ENCODE data around the gene TGM6. TPM values are rescaled to one million over a fixed set of nuclear protein-coding genes. Genes with fewer than 3 reads are reported as not detected.

The TGM6 gene
- total RNA-seq, 1 donor from 2014 or later = not detected

GRCh38 chr20:2379511-2380229, 1.0 kb upstream of the TGM6 start:
- no peak for DNase-seq (ENCODE audit: low spot score)
- Mint-ChIP-seq H3K4me1 (ENCODE audit: unreplicated experiment) (no peaks in the 10 kb centered on the region), H3K27me3 (ENCODE audit: unreplicated experiment) (peaks cover 5% of the 10 kb centered on the region), H3K27ac (ENCODE audit: unreplicated experiment) (no peak overlapping the region), H3K9me3 (ENCODE audit: unreplicated experiment) (no peaks in the 10 kb centered on the region), H3K36me3 (ENCODE audit: low read depth, unreplicated experiment) (no peaks in the 10 kb centered on the region), H3K4me3 (ENCODE audit: unreplicated experiment) (no peak overlapping the region)
- no peak for TF ChIP-seq CTCF (IDR thresholded peaks at IDR 0.05; ENCODE audit: unreplicated experiment)

- TF ChIP-seq CTCF (IDR thresholded peaks at IDR 0.05; ENCODE audit: unreplicated experiment) = no peak
- Mint-ChIP-seq H3K27me3 (ENCODE audit: unreplicated experiment) (peaks cover 7% of the 10 kb centered on the region), H3K4me1 (ENCODE audit: unreplicated experiment) (no peaks in the 10 kb centered on the region), H3K27ac (ENCODE audit: unreplicated experiment) (no peak overlapping the region), H3K9me3 (ENCODE audit: unreplicated experiment) (no peaks in the 10 kb centered on the region), H3K4me3 (ENCODE audit: unreplicated experiment) (no peak overlapping the region), H3K36me3 (ENCODE audit: low read depth, unreplicated experiment) (no peaks in the 10 kb centered on the region)
- no peak for DNase-seq (ENCODE audit: low spot score)
Observed at GRCh38 chr20:2381303-2381702, 602 bp downstream of the TGM6 start.

- no peak for TF ChIP-seq CTCF (IDR thresholded peaks at IDR 0.05; ENCODE audit: unreplicated experiment)
- DNase-seq (ENCODE audit: low spot score) = no peak
- H3K4me1 Mint-ChIP-seq (ENCODE audit: unreplicated experiment) = no peaks in the 10 kb centered on the region
- H3K4me3 Mint-ChIP-seq (ENCODE audit: unreplicated experiment) = no peak overlapping the region
- peaks cover 3% of the 10 kb centered on the region for H3K27me3 Mint-ChIP-seq (ENCODE audit: unreplicated experiment)
- no peaks in the 10 kb centered on the region for H3K9me3 Mint-ChIP-seq (ENCODE audit: unreplicated experiment)
- H3K27ac Mint-ChIP-seq (ENCODE audit: unreplicated experiment) = no peak overlapping the region
- H3K36me3 Mint-ChIP-seq (ENCODE audit: low read depth, unreplicated experiment) = no peaks in the 10 kb centered on the region
Observed at GRCh38 chr20:2382833-2383232, 2.1 kb downstream of the TGM6 start.

GRCh38 chr20:2385026-2385425, 4.3 kb downstream of the TGM6 start:
- H3K9me3 Mint-ChIP-seq (ENCODE audit: unreplicated experiment) = no peaks in the 10 kb centered on the region
- no peak for DNase-seq (ENCODE audit: low spot score)
- H3K27ac Mint-ChIP-seq (ENCODE audit: unreplicated experiment) = no peak overlapping the region
- no peaks in the 10 kb centered on the region for H3K36me3 Mint-ChIP-seq (ENCODE audit: low read depth, unreplicated experiment)
- peaks cover 3% of the 10 kb centered on the region for H3K27me3 Mint-ChIP-seq (ENCODE audit: unreplicated experiment)
- no peak for TF ChIP-seq CTCF (IDR thresholded peaks at IDR 0.05; ENCODE audit: unreplicated experiment)
- no peaks in the 10 kb centered on the region for H3K4me1 Mint-ChIP-seq (ENCODE audit: unreplicated experiment)
- no peak overlapping the region for H3K4me3 Mint-ChIP-seq (ENCODE audit: unreplicated experiment)

- no peak overlapping the region for H3K4me3 Mint-ChIP-seq (ENCODE audit: unreplicated experiment)
- H3K9me3 Mint-ChIP-seq (ENCODE audit: unreplicated experiment) = no peaks in the 10 kb centered on the region
- no peak for TF ChIP-seq CTCF (IDR thresholded peaks at IDR 0.05; ENCODE audit: unreplicated experiment)
- H3K27me3 Mint-ChIP-seq (ENCODE audit: unreplicated experiment) = peaks cover 3% of the 10 kb centered on the region
- no peak for DNase-seq (ENCODE audit: low spot score)
- H3K27ac Mint-ChIP-seq (ENCODE audit: unreplicated experiment) = no peak overlapping the region
- no peaks in the 10 kb centered on the region for H3K4me1 Mint-ChIP-seq (ENCODE audit: unreplicated experiment)
- no peaks in the 10 kb centered on the region for H3K36me3 Mint-ChIP-seq (ENCODE audit: low read depth, unreplicated experiment)
Observed at GRCh38 chr20:2385496-2385895, 4.8 kb downstream of the TGM6 start.

Data from endothelial cell (in vitro differentiated cells).